ENCODE measurements around the gene ALPK3. TPM values are rescaled to one million over a fixed set of nuclear protein-coding genes. Genes with fewer than 3 reads are reported as not detected.

Gene ALPK3
- total RNA-seq, 1 experiment from 2014 or later = 2.0 TPM

GRCh38 chr15:84873997-84874396, 56.8 kb downstream of the ALPK3 start:
- Histone ChIP-seq H3K9me2 (ENCODE audit: insufficient read depth) (no peaks in the 10 kb centered on the region), H3K79me2 (ENCODE audit: insufficient read depth, low read length) (no peaks in the 10 kb centered on the region), H3K9ac (ENCODE audit: low read length) (no peak overlapping the region), H3K27ac (ENCODE audit: low read depth, low read length) (no peak overlapping the region), H3K4me2 (ENCODE audit: low read length) (no peak overlapping the region), H3K4me3 (replicated peaks in 1 of 2; ENCODE audit: low read depth in 1 of 2, low read length in 2 of 2) (no peak overlapping the region), H3K27me3 (ENCODE audit: insufficient read depth, low read length) (no peaks in the 10 kb centered on the region), H3K36me3 (ENCODE audit: control insufficient read depth in 1 of 2, insufficient read depth in 2 of 2, low read length in 2 of 2) (no peaks in the 10 kb centered on the region), H3K4me1 (ENCODE audit: control insufficient read depth in 1 of 2, insufficient read depth in 2 of 2, low read length in 2 of 2) (peaks cover 0 to 9% of the 10 kb centered on the region in 2 experiments; a peak in 3 of 4 replicates), H2AFZ (ENCODE audit: low read depth, low read length, poor library complexity, severe bottlenecking) (no peak overlapping the region), H4K20me1 (ENCODE audit: insufficient read depth) (no peaks in the 10 kb centered on the region), H3K9me3 (ENCODE audit: control insufficient read depth in 1 of 2, insufficient read depth in 1 of 2, low read depth in 1 of 2, low read length in 2 of 2) (no peaks in the 10 kb centered on the region)
- POLR2A ChIA-PET = no interaction called here
- CTCF ChIA-PET = no interaction called here
- ATAC-seq (no peak), DNase-seq (ENCODE audit: low read depth, low spot score) (no peak)
- BruUV-seq (replicated peaks) = no TSS peak
- RAD21 ChIA-PET (ENCODE audit: low non-redundant PET in 1 of 2, low total read pairs in 2 of 2, uncharacterized antibody in 2 of 2, unreplicated experiment in 2 of 2) = no interaction called here
- no peak for TF ChIP-seq ATF3 (IDR thresholded peaks at IDR 0.05)
- TF ChIP-seq YY1 (IDR thresholded peaks at IDR 0.05; ENCODE audit: extremely low read depth, insufficient replicate concordance, low read depth, low read length) = no peak
- TF ChIP-seq TCF7L2 (IDR thresholded peaks at IDR 0.05; ENCODE audit: borderline replicate concordance, extremely low read depth, insufficient read depth, insufficient read length) = no peak
- TF ChIP-seq EZH2 (IDR thresholded peaks at IDR 0.05) = no peak
- no peak for TF ChIP-seq POLR2A (IDR thresholded peaks at IDR 0.05; ENCODE audit: borderline replicate concordance, extremely low read depth, insufficient read depth, insufficient read length)
- no peak for TF ChIP-seq ZBTB33 (IDR thresholded peaks at IDR 0.05; ENCODE audit: extremely low read depth, insufficient replicate concordance, low read length)
- TF ChIP-seq CBX3 (IDR thresholded peaks at IDR 0.05; ENCODE audit: low read depth) = no peak
- no peak for TF ChIP-seq CEBPB (IDR thresholded peaks at IDR 0.05; ENCODE audit: low read depth)
- no peak for TF ChIP-seq REST (IDR thresholded peaks at IDR 0.05; ENCODE audit: low read depth)
- TF ChIP-seq SP1 (IDR thresholded peaks at IDR 0.05; ENCODE audit: low read depth) = no peak
- no peak for TF ChIP-seq POLR2AphosphoS5 (IDR thresholded peaks at IDR 0.05; ENCODE audit: low read depth, low read length)
- TF ChIP-seq SRF (IDR thresholded peaks at IDR 0.05; ENCODE audit: low read depth) = no peak
- no peak for TF ChIP-seq SIN3A (IDR thresholded peaks at IDR 0.05; ENCODE audit: low read depth)
- TF ChIP-seq JUND (IDR thresholded peaks at IDR 0.05) = no peak
- no peak for TF ChIP-seq EGR1 (IDR thresholded peaks at IDR 0.05; ENCODE audit: low read depth)
- TF ChIP-seq RAD21 (IDR thresholded peaks at IDR 0.05; ENCODE audit: low read depth) = no peak
- TF ChIP-seq FOSL1 (IDR thresholded peaks at IDR 0.05; ENCODE audit: low read depth) = no peak
- TF ChIP-seq ELF1 (IDR thresholded peaks at IDR 0.05; ENCODE audit: borderline replicate concordance, low read depth) = no peak
- intact Hi-C loops (cut with micrococcal nuclease) = no loop called here
